Right atrium auricular region (tissue), 2 donors: ENCODE data around the gene PNPLA2. TPM values are rescaled to one million over a fixed set of nuclear protein-coding genes. Genes with fewer than 3 reads are reported as not detected.

Experiments
- DNase-seq: peaks from one replicate; pipeline ENCODE4 v3.0.0-alpha.2; 2019; ENCODE audit warnings: low spot score
- H3K27ac ChIP-seq, 2 donors: fragments of 200-600 bp; sonication (generic); 1 replicate in 1 of 2; 2 replicates in 1 of 2; pipeline ENCODE4 v1.5.1; 2016 to 2019
- H3K27me3 ChIP-seq, 2 donors: fragments of 200-600 bp; sonication (generic); one replicate each; pipeline versions ENCODE4 v1.5.1 to v1.6.0; 2017 to 2019
- H3K36me3 ChIP-seq: fragments of 200-600 bp; sonication (generic); one replicate; pipeline ENCODE4 v1.5.1; 2016
- H3K4me1 ChIP-seq, 2 donors: fragments of 200-600 bp; sonication (generic); one replicate each; pipeline versions ENCODE4 v1.5.1 to v1.6.0; 2017 to 2019
- H3K4me3 ChIP-seq, 2 donors: fragments of 200-600 bp; sonication (generic); 1 replicate in 1 of 2; 2 replicates in 1 of 2; pipeline ENCODE4 v1.5.1; 2017 to 2019; ENCODE audit warnings: mild to moderate bottlenecking in 1 of 2, moderate library complexity in 1 of 2
- H3K9me3 ChIP-seq, 2 donors: fragments of 200-600 bp; sonication (generic); one replicate each; pipeline ENCODE4 v1.5.1; 2019
- CTCF ChIP-seq, 2 donors: fragments of 200-600 bp; sonication (generic); IDR thresholded peaks; one replicate each; pipeline ENCODE4 v1.5.1; 2019; ENCODE audit warnings: antibody characterized with exemption in 2 of 2
- total RNA-seq, 2 donors: library from RNA; depleted of rRNA; stranded (reverse); fragments of >200 nt; gene quantifications; one replicate each; pipeline ENCODE4 v1.1.0, GENCODE V29; 2016

The PNPLA2 gene
- total RNA-seq, 2 donors from 2014 or later: 94.4 to 123 TPM

GRCh38 chr11:829176-829846, 10.6 kb downstream of the PNPLA2 start:
- Histone ChIP-seq H3K27me3 (no peaks in the 10 kb centered on the region), H3K27ac (peak overlapping the region; percentile 45 to 75), H3K4me1 (peaks cover 0 to 84% of the 10 kb centered on the region in 2 donors)

GRCh38 chr11:829847-830294, 11.2 kb downstream of the PNPLA2 start:
- peaks cover 0 to 89% of the 10 kb centered on the region in 2 donors for H3K4me1 ChIP-seq
- H3K9me3 ChIP-seq: no peaks in the 10 kb centered on the region
- no peak for DNase-seq
- no peak for TF ChIP-seq CTCF (IDR thresholded peaks at IDR 0.05)
- peak overlapping the region in 1 of 2 donors; percentile 75 for H3K27ac ChIP-seq
- H3K36me3 ChIP-seq: peaks cover 5% of the 10 kb centered on the region
- no peaks in the 10 kb centered on the region for H3K27me3 ChIP-seq
- peak overlapping the region; percentile 22 to 53 for H3K4me3 ChIP-seq

More at GRCh38 chr11:829176-829846, 10.6 kb downstream of the PNPLA2 start:
- peak overlapping the region; percentile 22 to 53 for H3K4me3 ChIP-seq
- no peaks in the 10 kb centered on the region for H3K9me3 ChIP-seq
- DNase-seq: no peak
- H3K36me3 ChIP-seq: peaks cover 10% of the 10 kb centered on the region
- TF ChIP-seq CTCF (IDR thresholded peaks at IDR 0.05): no peak

GRCh38 chr11:830295-831117, 11.8 kb downstream of the PNPLA2 start:
- Histone ChIP-seq H3K9me3 (no peaks in the 10 kb centered on the region), H3K4me3 (peak overlapping the region; percentile 22 to 53), H3K4me1 (peaks cover 0 to 92% of the 10 kb centered on the region in 2 donors), H3K27me3 (no peaks in the 10 kb centered on the region), H3K36me3 (no peaks in the 10 kb centered on the region), H3K27ac (peak overlapping the region in 1 of 2 donors; percentile 75)
- no peak for TF ChIP-seq CTCF (IDR thresholded peaks at IDR 0.05)
- no peak for DNase-seq

- DNase-seq: no peak
- H3K27ac ChIP-seq: no peak overlapping the region
- peaks cover 0 to 91% of the 10 kb centered on the region in 2 donors for H3K4me1 ChIP-seq
- H3K36me3 ChIP-seq: peaks cover 6% of the 10 kb centered on the region
- no peak for TF ChIP-seq CTCF (IDR thresholded peaks at IDR 0.05)
- no peaks in the 10 kb centered on the region for H3K27me3 ChIP-seq
- no peaks in the 10 kb centered on the region for H3K9me3 ChIP-seq
- peak overlapping the region in 1 of 2 donors; percentile 53 for H3K4me3 ChIP-seq
These were observed 12.6 kb downstream of the PNPLA2 start for GRCh38 chr11:831118-831864.

GRCh38 chr11:831961-832528, 13.3 kb downstream of the PNPLA2 start:
- no peak for TF ChIP-seq CTCF (IDR thresholded peaks at IDR 0.05)
- Histone ChIP-seq H3K4me1 (peaks cover 0 to 91% of the 10 kb centered on the region in 2 donors), H3K9me3 (no peaks in the 10 kb centered on the region), H3K4me3 (peak overlapping the region in 1 of 2 donors; percentile 81), H3K27me3 (no peaks in the 10 kb centered on the region), H3K36me3 (peaks cover 13% of the 10 kb centered on the region), H3K27ac (peak overlapping the region; percentile 92 to 95)
- no peak for DNase-seq
